HG03575 (cell line): ENCODE measurements around the gene CSMD2.
"Not testable (repeated sequence)": the region's sequence is repeated elsewhere in the genome, so short reads cannot be mapped to it uniquely, and the experiment has no call there.

ENCODE experiments used
- ATAC-seq: cut with Tn5 transposase; IDR thresholded peaks from one replicate; pipeline ENCODE4 v1.9.1; 2021; ENCODE audit not compliant: unreplicated experiment, insufficient number of reproducible peaks, low FRiP score; ENCODE audit errors: extremely low read depth

CSMD2 gene

GRCh38 chr1:34164771-34165391, at the start of gene CSMD2:
TSS of gene CSMD2 (minus strand) at chr1:34165230. CDS start at chr1:34165097, 133 bp downstream.
- ATAC-seq = no peak

GRCh38 chr1:34213956-34214355, 48.9 kb upstream of the CSMD2 start:
- ATAC-seq = no peak

- ATAC-seq = no peak
Measured at GRCh38 chr1:34212673-34213072, 47.6 kb upstream of the CSMD2 start.

GRCh38 chr1:34199927-34200326, 34.9 kb upstream of the CSMD2 start:
- no peak for ATAC-seq

GRCh38 chr1:34192621-34193020, 27.6 kb upstream of the CSMD2 start:
- no peak for ATAC-seq

GRCh38 chr1:34190692-34191091, 25.7 kb upstream of the CSMD2 start:
- no peak for ATAC-seq

GRCh38 chr1:34188985-34189384, 24.0 kb upstream of the CSMD2 start:
- ATAC-seq = no peak

GRCh38 chr1:34188418-34188817, 23.4 kb upstream of the CSMD2 start:
- ATAC-seq = no peak

- ATAC-seq = no peak
Measured at GRCh38 chr1:34186741-34187494, 21.9 kb upstream of the CSMD2 start.

GRCh38 chr1:34183381-34183780, 18.4 kb upstream of the CSMD2 start:
- ATAC-seq = not testable (repeated sequence)

GRCh38 chr1:34178072-34178471, 13.0 kb upstream of the CSMD2 start:
- no peak for ATAC-seq

- ATAC-seq = no peak
Measured at GRCh38 chr1:34176830-34177603, 12.0 kb upstream of the CSMD2 start, which contains the start of gene C1orf94. TSS of gene C1orf94 (plus strand) at chr1:34176907. CDS start at chr1:34177790, 883 bp downstream.

GRCh38 chr1:34175744-34176143, 10.7 kb upstream of the CSMD2 start:
- ATAC-seq = no peak

- ATAC-seq = no peak
Measured at GRCh38 chr1:34167389-34167788, 2.4 kb upstream of the CSMD2 start.

- no peak for ATAC-seq
Measured at GRCh38 chr1:34166625-34167361, 1.8 kb upstream of the CSMD2 start.

- no peak for ATAC-seq
Measured at GRCh38 chr1:34166191-34166624, 1.2 kb upstream of the CSMD2 start.

- no peak for ATAC-seq
Measured at GRCh38 chr1:34165422-34165921, 442 bp upstream of the CSMD2 start.

GRCh38 chr1:34163792-34164731, 968 bp downstream of the CSMD2 start:
- ATAC-seq = no peak
